Stimulated activated CD8-positive, alpha-beta memory T cell treated with anti-CD3 and anti-CD28 coated beads, Interleukin-15, amount 100 ng/mL, for 4 hours (primary cell): ENCODE data around the gene NUP214.
"Not testable (repeated sequence)": the region's sequence is repeated elsewhere in the genome, so short reads cannot be mapped to it uniquely, and the experiment has no call there.

Experiments used
- DNase-seq, 2 donors: peaks; one replicate each; pipeline ENCODE4 v3.0.0-alpha.2; 2020; ENCODE audit warnings: low read depth in 2 of 2

NUP214 gene

GRCh38 chr9:131193051-131193450 lies 67.7 kb downstream of the NUP214 start:
- no peak for DNase-seq

DNA sequence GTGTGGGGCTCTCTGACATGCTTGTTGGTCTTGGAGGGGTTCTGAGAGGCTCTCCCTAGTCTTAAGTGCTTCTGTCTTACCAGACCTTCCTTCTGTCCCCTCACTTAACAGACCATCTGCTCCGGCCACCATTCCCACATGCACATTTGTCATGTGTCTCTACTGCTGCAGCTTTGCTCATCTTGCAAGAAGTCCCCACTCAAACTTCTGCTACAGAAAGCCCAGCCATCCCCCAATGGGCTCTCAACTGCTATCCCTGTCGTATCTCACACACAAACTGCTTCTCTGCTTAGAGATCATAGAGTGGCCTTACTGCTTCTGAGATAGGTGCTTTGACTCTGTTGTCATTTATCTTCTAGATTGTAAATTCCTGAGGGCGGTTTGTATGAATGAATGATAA lies 69.4 kb downstream of the NUP214 start:
- no peak for DNase-seq

DNA sequence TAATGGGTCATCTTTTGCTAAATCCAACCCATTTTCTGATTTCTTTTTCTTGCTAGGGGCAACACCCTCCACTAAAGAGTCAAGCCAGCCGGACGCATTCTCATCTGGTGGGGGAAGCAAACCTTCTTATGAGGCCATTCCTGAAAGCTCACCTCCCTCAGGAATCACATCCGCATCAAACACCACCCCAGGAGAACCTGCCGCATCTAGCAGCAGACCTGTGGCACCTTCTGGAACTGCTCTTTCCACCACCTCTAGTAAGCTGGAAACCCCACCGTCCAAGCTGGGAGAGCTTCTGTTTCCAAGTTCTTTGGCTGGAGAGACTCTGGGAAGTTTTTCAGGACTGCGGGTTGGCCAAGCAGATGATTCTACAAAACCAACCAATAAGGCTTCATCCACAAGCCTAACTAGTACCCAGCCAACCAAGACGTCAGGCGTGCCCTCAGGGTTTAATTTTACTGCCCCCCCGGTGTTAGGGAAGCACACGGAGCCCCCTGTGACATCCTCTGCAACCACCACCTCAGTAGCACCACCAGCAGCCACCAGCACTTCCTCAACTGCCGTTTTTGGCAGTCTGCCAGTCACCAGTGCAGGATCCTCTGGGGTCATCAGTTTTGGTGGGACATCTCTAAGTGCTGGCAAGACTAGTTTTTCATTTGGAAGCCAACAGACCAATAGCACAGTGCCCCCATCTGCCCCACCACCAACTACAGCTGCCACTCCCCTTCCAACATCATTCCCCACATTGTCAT lies 72.0 kb downstream of the NUP214 start:
- no peak for DNase-seq

DNA sequence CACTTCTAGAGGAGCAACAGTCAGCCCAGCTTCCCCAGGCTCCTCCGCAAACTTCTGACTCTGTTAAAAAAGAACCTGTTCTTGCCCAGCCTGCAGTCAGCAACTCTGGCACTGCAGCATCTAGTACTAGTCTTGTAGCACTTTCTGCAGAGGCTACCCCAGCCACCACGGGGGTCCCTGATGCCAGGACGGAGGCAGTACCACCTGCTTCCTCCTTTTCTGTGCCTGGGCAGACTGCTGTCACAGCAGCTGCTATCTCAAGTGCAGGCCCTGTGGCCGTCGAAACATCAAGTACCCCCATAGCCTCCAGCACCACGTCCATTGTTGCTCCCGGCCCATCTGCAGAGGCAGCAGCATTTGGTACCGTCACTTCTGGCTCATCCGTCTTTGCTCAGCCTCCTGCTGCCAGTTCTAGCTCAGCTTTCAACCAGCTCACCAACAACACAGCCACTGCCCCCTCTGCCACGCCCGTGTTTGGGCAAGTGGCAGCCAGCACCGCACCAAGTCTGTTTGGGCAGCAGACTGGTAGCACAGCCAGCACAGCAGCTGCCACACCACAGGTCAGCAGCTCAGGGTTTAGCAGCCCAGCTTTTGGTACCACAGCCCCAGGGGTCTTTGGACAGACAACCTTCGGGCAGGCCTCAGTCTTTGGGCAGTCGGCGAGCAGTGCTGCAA lies 72.8 kb downstream of the NUP214 start:
- no peak for DNase-seq

DNA sequence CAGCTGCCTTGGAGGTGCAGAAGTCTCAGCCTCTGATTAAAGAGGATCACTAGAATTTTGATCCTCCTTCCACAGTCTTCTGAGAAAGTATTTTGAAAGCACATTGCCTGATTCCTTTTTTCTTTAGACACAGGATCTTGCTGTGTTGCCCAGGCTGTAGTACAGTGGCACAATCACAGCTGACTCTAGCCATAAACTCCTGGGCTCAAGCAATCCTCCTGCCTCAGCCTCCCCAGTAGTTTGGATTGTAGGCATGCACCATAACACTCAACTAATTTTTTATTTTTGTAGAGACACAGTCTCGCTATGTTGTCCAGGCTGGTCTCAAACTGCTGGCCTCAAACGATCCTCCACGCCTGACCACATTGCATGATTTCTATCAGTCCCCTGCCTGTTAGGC lies 76.5 kb downstream of the NUP214 start:
- DNase-seq, result no peak

DNA sequence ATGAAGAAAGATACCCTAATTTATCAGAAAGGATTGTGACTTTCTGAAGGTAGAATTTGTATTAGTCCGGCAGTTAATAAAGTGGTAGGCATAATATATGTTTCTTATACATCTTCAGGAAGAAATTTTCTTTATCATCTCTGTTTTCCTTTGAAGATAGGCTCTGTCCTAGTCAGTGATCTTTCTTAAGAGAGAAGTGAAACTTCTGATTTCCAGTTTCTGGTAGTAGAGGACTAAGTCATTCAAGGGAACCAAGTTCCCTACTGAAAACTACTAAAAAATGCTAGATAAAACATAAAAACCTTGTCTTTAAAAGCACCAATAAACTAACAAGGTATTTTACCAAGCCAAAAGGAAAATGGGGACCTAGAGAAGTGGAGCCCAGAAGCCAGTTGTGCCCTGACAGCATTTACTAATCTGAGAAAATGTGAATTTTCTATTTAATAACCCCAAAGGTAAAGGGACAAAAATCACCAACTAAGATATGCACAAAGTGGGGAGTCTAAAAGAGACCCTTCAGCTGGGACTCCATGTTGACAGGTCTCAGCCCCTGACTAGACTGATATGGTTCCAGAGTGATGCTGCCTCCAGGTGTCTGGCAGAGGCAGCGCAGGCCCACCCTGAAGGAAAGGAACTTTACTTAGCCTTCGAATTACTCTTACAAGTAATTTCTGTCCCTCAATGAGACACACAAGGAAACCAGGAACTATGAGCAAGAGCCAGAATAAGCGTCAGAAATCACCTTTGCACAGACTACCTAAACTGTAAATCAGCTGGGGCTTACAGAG lies 78.2 kb downstream of the NUP214 start:
- no peak for DNase-seq

DNA sequence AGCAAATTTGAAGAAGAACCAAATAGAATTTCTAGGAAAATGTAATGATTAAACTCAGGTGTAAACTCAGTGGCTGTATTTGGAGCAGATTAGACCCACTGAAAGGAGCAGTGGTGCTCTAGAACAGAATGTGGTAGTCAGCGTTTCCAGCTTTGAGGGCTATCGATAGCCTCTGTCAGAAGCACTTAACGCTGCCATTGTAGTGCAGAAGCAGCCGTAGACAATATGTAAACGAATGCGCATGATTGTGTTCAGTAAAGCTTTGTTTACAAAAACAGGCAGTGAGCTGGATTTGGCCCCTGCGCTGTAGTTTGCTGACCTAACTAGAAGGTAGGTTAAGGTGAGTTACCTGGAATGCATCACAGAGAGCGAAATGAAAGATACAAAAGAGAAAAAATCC lies 78.9 kb downstream of the NUP214 start:
- DNase-seq, result no peak

DNA sequence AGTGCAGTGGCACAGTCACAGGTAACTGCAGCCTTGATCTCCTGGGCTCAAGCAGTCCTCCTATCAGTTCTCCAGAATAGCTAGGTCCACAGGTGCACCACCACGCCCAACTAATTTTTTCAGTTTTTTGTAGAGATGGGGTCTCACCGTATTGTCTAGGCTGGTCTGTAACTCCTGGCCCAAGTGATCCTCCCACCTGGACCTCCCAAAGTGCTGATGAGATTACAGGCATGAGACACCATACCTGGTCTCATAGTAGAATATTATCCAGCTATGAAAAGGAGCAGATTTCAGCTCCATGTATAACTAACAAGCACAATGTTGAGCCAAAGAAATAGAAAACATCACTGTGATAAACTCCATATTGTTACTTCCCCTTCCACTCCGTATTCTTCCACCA lies 81.1 kb downstream of the NUP214 start:
- no peak for DNase-seq

- DNase-seq, result not testable (repeated sequence)
These were observed 86.5 kb downstream of the NUP214 start for GRCh38 chr9:131211920-131212319.

- no peak for DNase-seq
These were observed 89.0 kb downstream of the NUP214 start for GRCh38 chr9:131214286-131214856.

DNA sequence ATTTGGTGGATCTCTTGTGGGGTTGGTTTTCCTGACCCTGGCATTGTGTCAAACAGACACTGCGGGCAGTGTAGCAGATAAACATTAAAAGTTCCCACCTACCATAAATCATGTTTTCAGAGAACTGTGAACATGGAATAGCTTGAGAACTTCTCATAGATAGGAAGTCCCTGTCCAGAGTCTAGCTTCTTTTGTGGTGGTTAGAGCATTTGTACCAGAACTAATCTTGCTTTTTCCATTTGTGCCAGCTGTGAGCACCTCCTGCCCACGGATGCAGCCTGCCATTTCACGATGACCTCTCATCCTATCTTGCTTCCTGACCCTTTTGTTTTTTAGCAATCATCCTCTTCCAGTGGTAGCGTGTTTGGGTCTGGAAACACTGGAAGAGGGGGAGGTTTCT lies 89.5 kb downstream of the NUP214 start:
- DNase-seq, result no peak

- no peak for DNase-seq
These were observed 91.4 kb downstream of the NUP214 start for GRCh38 chr9:131216806-131217205.

- no peak for DNase-seq
These were observed 92.1 kb downstream of the NUP214 start for GRCh38 chr9:131217331-131218031.

DNA sequence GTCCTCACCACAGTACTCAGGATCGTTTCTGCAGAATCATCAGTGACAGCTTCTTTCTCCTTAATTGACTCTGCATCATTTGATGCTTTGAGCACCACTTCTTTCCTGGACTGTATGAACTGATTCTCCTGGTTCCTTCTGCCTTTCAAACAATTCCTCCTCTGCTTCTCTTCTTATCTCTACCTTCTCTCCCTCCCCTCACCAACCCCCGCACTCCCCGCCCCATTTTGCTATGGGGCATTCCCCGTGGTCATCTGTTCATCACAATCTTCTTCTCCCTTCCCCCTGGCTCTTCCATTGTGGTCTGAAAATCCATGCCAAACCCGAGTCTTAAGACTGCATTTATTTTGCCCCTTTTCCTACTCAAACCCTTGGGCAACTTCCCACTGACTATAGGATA lies 93.0 kb downstream of the NUP214 start:
- DNase-seq, result no peak

DNA sequence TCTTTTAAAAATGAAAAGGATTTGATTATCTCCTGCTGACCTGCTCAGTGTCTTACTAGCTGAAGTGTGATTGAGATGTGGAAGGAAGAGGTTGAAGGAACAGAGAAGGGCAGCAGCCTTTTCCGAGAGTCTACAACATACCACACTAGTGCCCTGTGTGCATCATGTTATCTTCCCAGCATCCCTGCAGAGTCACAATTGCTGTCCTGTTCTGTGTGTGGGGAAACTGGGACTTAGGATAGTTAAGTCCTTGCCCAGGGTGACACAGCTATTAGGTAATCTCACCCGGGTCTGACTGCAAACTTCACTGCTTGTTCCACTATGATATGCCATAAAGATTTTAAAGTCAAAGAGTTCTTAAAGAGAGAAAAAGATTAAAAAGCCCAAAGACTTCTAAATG lies 95.1 kb downstream of the NUP214 start:
- no peak for DNase-seq

DNA sequence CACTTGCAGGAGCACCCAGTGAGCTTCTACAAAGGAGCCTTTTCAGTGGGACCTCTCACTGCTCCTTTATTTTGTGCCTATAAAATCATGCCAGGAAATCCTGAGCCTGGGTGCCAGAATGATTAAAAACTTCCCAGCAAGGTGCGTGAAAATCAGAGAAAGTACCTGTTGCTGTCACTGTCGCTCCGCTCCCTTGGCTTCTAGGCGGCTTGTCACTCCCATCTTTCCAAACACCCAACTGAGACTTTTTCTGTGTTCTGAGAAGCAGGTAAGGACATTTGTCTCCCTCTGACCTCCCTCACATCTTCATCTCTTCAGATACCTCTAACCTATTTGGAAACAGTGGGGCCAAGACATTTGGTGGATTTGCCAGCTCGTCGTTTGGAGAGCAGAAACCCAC lies 97.1 kb downstream of the NUP214 start:
- DNase-seq, result no peak

- DNase-seq, result no peak
These were observed 100.8 kb downstream of the NUP214 start for GRCh38 chr9:131226226-131226625.

GRCh38 chr9:131227112-131227958 lies 101.9 kb downstream of the NUP214 start:
- DNase-seq, result no peak

- DNase-seq, result no peak
These were observed 102.6 kb downstream of the NUP214 start for GRCh38 chr9:131227959-131228460.

DNA sequence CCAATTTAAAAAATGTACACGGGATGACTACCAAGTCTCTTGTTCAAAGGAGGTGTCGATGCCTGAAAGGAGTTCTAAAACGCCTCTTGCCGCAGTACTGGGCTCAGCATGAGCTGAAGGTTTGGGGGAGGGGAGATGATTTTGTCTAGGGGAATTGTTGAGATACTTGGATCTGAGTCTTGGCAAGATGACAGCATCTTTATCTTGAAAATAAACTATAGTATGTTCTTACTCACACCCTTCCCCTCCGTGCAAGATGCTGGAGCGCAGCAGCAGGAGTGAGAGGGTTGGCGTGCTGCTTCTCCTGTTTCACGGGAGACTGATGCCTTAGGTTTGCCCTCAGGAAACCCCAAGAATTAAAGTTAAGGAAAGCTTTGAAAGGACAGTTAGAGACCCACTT lies 103.6 kb downstream of the NUP214 start:
- no peak for DNase-seq

- no peak for DNase-seq
These were observed 108.2 kb downstream of the NUP214 start for GRCh38 chr9:131233556-131233955.
